Measurements from ENCODE around the gene SLCO3A1.

SLCO3A1 gene

GRCh38 chr15:91936927-91937326, 83.4 kb downstream of the SLCO3A1 start:
- DNase-seq: no peak

- no peak for DNase-seq
Observed at GRCh38 chr15:91938136-91938535, 84.6 kb downstream of the SLCO3A1 start.

GRCh38 chr15:91939403-91939831, 85.9 kb downstream of the SLCO3A1 start:
- no peak for DNase-seq

GRCh38 chr15:91940496-91941381, 87.2 kb downstream of the SLCO3A1 start:
- no peak for DNase-seq

GRCh38 chr15:91941871-91942658, 88.6 kb downstream of the SLCO3A1 start:
- peak in 1 of 51 donors; percentile 31 for DNase-seq

- peak in 16 of 51 donors; percentile 6 to 53 (median 23) for DNase-seq
Observed at GRCh38 chr15:91942720-91943394, 89.3 kb downstream of the SLCO3A1 start.

GRCh38 chr15:91944331-91944730, 90.8 kb downstream of the SLCO3A1 start:
- DNase-seq: peak in 5 of 51 donors; percentile 13 to 32 (median 17)

- no peak for DNase-seq
Observed at GRCh38 chr15:91945385-91945784, 91.9 kb downstream of the SLCO3A1 start.

- no peak for DNase-seq
Observed at GRCh38 chr15:91946075-91946474, 92.6 kb downstream of the SLCO3A1 start.

GRCh38 chr15:91946581-91947292, 93.2 kb downstream of the SLCO3A1 start:
- no peak for DNase-seq

- no peak for DNase-seq
Observed at GRCh38 chr15:91947293-91947679, 93.8 kb downstream of the SLCO3A1 start.

GRCh38 chr15:91947683-91948608, 94.4 kb downstream of the SLCO3A1 start:
- DNase-seq: no peak

GRCh38 chr15:91949361-91949760, 95.9 kb downstream of the SLCO3A1 start:
- DNase-seq: no peak

- no peak for DNase-seq
Observed at GRCh38 chr15:91950054-91950453, 96.5 kb downstream of the SLCO3A1 start.

- DNase-seq: no peak
Observed at GRCh38 chr15:91950631-91951329, 97.3 kb downstream of the SLCO3A1 start.

- no peak for DNase-seq
Observed at GRCh38 chr15:91952216-91952615, 98.7 kb downstream of the SLCO3A1 start.

- no peak for DNase-seq
Observed at GRCh38 chr15:91953432-91953831, 99.9 kb downstream of the SLCO3A1 start.

GRCh38 chr15:91954292-91954691, 100.8 kb downstream of the SLCO3A1 start:
- DNase-seq: no peak

- no peak for DNase-seq
Observed at GRCh38 chr15:91956026-91956723, 102.7 kb downstream of the SLCO3A1 start.

Measured in hypothalamus (tissue), 51 donors.